Dermis blood vessel endothelial cell (primary cell): ENCODE results near the gene C11orf65. TPM values are rescaled to one million over a fixed set of nuclear protein-coding genes. Genes with fewer than 3 reads are reported as not detected.
"Not testable (repeated sequence)": the region's sequence is repeated elsewhere in the genome, so short reads cannot be mapped to it uniquely, and the experiment has no call there.

Experiments used
- DNase-seq: peaks from one replicate; pipeline ENCODE4 v3.0.0; 2010
- total RNA-seq: library from RNA; depleted of rRNA; stranded (reverse); fragments of >200 nt; gene quantifications from 2 replicates; pipeline ENCODE4 v1.2.3, GENCODE V29; 2014

Gene C11orf65
- total RNA-seq, 1 donor from 2014 or later: not detected

DNA sequence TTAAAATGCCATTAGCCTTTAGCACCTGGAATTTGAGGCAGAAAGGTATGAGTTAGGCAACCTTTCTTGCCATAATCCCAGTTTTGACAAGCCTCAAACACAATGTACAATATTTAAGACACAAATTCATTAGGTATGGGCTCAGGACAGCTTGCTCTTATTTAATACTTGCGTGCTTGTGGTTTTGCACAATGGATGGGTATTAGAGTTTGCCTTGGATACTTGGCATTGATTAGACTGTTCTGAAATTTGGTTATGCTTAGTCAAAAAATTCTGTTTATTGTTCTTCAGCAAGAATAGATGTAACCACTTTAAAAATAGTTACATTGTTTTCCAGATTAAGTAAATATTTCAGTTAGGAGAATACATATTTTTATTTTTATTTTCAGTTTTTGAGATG, 5.4 kb upstream of the C11orf65 start:
- no peak for DNase-seq

DNA sequence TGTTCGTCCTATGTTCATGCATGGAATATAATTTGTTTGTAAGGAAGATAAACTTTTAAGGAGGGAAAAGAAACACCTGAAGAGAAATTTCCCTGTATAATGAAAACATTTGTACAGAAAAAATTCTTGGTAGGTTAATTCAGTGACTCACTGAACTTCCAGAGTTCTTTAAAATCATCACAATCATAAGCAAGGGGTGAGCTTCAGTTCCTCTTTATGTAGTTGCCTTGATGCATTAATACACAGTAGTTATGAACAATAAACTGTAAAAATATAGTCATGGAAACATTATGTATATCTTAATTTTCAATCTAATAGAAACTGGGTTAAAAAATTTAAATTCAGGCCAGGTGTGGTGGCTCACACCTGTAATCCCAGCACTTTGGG, 1.1 kb upstream of the C11orf65 start:
- DNase-seq: no peak

DNA sequence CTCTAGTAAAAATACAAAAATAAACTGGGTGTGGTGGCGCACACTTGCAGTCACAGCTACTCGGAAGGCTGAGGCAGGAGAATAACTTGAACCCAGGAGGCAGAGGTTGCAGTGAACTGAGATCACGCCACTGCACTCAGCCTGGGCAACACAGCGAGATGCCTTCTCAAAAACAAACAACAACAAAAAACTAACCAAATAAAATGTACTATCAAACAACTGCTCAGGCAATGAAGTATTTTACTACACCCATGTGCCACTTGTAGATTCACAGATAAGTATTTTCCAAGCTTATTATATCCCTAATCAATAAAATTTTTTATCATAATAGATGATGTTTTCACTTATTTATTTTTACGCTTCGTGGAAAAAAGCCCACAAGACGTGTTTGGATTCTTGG, 924 bp downstream of the C11orf65 start:
- DNase-seq: no peak

DNA sequence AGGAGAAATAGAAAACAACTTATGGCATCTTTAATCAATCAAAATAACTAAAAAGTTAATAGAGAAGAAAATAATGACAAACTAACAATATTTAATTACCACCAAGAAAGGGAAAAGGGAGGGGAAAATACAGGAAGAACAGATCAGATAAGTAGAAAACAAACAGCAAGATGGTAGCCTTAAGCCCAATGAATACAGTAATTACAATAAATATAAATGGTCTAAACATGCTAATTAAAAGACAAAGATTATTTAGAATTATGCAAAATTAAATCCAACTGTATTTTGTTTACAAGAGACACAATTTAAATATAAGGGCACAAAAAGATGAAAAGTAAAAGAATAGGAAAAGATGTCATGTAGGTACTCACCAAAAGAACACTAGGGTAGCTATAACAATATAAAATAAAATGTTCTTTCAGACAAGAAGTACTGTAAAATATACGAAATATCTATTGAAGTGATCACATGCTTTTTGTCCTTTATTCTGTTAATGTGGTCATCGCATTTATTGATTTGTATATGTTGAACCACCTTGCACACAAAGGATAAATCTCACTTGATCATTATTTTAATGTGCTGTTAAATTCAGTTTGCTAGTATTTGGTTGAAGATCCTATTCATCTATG, 14.0 kb downstream of the C11orf65 start:
- DNase-seq: no peak

DNA sequence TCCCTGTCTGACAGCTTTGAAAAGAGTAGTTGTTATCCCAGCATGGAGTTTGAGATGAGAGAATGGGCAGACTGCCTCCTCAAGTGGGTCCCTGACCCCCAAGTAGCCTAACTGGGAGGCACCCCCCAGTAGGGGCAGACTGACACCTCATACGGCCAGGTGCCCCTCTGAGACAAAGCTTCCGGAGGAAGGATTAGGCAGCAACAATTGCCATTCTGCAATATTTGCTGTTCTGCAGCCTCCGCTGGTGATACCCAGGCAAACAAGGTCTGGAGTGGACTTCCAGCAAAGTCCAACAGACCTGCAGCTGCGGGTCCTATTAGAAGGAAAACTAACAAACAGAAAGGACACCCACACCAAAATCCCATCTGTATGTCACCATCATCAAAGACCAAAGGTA, 25.9 kb downstream of the C11orf65 start:
- not testable (repeated sequence) for DNase-seq

DNA sequence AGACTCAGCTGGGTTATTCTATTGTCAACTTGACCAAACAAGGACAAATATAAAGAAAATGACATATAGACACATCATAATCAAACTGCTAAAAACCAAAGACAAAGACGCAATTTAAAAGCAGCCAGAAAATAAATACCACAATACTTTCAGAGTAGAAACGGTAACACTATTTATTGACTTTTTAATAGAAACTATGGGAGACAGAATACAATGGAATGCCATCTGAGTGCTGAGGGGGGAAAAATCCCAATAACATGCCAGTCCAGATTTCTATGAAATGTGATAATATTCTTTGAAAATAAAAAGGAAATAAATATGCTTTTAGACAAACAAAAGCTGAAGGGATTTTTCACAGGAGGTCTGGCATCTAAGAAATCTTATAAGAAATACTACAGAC, 30.7 kb downstream of the C11orf65 start:
- no peak for DNase-seq

DNA sequence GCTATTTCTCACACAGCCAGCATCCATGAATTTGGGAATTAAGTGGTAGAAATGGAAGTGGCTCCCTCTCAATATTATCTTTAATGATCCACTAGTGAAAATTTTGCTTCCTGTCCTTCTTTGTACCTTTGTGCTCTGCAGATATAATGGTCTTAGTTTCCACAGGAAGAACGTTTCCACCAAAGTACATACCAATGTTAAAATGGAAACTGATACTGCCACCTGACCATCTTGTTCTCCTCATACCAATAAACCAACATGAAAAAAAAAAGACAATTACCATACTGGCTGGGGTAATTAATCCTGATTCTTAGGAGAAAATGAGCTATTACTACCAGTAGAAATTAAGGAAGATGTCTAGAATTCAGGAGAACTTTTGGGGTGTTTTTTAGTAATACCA, 32.3 kb downstream of the C11orf65 start:
- DNase-seq: no peak

DNA sequence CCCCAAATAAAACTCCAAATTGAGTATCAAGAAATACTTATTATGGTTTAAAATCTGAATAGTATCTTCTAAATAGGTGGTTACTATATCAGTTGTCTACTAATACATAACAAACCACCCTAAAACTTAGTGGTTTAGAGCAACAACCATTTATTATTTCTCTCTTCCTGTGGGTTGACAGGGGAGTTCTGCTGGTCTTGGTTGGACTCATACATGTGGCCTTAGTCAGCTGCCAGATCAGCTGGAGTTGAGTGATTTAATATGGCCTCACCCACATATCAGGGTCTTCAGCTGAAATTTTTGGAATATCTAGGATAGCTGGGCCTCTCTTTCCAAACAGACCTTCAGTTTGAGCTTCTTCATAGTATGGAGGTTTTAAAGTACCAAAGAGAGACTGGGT, 34.5 kb downstream of the C11orf65 start:
- DNase-seq: no peak

DNA sequence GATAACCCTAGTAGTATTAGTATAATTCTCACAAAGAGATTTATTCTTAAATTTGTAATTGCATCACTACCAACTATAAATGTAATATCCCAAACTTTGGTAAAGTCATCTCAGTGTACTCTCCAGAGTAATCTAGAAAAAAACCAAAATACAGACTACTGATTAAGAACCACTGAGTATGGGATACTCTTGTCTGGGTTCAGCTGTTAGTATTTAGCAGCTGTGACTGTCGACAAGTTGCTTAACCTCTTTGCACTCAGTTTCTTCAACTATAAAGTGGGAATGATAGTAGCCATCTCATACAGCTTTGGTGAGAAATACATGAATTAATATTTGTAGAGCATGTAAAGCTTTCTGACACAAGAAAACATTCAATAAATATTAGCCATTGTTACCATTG, 35.3 kb downstream of the C11orf65 start:
- no peak for DNase-seq

DNA sequence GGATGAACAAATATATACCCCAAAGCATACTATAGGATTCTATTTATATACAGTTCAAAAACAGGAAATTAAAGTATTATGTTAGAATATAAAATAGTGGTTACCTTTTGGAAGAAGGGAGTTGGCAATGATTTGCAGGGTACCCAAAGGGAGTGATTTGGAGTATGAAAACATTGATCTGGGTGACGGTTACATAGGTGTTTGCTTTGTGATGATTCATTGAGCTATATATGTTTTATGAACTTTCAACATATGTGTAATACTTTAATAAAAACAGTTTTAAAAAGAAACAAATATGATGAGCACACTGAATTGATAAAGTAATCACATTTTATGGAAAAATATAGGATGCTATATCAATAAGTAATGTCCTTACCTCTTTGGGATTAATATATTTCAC, 36.0 kb downstream of the C11orf65 start:
- DNase-seq: no peak

DNA sequence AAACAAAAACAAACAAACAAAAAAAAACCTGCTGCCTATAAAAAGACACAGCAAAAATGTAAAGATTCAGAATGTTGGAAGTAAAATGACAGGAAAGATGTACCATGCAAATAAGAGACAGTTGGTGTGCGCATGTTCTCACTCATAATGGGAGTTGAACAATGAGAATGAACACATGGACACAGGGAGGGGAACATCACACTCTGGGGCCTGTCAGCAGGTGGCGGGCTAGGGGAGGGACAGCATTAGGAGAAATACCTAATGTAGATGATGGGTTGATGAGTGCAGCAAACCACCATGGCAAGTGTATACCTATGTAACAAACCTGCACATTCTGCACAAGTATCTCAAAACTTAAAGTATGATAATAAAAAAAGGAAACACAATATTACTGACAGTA, 49.8 kb downstream of the C11orf65 start:
- peak; percentile 51 for DNase-seq

DNA sequence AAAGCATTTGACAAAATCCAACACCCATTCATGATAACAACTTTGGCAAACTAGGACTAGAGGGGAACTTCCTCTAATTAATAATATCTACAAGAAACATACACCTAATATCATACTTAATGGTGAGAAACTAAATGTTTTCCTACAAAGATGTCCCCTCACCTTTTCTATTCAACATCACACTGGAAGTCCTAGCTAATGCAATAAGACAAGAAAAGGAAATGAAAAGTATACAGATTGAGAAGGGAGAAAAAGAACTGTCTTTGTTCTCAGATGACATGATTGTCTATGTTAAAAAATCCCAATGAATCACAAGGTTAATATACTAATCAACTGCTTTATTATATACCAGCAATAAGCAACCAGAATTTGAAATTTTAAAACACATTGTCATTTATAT, 52.4 kb downstream of the C11orf65 start:
- no peak for DNase-seq

DNA sequence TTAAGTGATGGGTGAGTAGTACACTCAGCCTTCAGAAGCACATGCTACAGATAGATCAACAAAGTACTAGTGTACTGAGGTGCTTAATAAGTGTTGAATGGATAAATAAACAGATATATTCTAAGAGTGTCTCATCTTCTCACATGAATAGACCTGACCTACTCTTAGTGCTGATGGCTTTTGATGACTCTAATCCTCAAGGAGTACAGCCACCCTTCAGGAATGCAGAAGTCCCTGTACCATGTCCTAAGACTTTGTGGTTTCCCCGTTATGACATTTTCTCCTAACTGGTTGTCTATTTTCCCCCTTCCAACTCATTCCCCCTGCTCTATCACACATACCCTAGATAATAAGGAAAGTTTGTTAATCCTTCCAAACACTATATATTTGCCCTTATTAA, 61.6 kb downstream of the C11orf65 start:
- DNase-seq: no peak

DNA sequence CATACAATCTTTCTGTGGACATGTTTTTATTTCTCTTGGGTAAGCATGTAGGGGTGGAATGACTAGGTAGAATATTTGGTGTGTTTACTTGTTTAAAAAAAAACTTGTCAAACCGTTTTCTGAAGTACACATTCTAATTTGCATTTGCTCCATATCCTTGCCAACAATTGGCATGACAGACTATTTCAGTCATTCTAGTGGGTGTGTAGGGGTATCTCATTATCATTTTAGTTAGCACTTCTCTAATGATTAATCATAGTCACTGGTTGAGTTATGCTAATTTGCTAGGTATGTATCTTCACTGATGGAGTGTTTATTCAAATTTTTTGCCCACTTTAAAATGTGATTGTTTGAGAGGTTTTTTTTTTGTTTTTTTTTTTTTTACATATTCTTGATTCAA, 64.3 kb downstream of the C11orf65 start:
- DNase-seq: no peak

DNA sequence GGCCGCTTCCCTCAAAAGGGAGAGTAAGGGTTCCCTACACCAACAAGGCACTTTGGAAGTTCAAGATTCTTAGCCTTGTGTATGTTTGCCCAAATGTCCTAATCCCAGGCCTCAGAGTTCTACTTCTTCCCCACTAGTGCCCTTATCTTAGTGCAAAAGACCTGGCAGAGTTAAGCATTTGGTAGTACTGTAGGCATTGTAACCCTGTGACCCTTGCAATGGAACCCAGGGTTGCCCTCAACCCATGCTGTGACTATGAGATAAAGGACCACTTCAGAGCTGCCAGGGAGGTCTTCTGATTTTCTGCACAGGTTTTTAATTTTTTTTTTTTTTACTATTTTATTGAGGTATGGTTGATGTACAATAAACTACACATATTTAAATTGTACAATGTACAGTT, 65.1 kb downstream of the C11orf65 start:
- no peak for DNase-seq

DNA sequence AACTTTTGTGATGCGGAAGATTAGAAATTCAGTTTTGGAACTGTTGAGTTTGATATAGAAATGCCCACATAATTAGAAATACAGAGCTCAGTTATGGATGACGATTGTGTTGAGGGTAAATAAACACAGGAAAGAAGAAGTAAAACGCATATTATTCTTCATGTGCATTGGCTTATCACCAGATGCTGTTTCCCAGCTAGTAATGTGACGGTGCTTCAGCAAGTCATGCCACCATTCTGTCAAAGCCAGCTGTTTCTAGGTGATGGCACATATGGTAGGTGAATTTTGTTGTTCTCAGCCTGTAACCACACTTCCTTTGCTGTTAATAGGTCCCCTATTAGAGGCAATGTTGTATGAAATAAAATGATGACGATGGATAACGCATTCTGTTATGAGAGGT, 68.9 kb downstream of the C11orf65 start:
- no peak for DNase-seq

DNA sequence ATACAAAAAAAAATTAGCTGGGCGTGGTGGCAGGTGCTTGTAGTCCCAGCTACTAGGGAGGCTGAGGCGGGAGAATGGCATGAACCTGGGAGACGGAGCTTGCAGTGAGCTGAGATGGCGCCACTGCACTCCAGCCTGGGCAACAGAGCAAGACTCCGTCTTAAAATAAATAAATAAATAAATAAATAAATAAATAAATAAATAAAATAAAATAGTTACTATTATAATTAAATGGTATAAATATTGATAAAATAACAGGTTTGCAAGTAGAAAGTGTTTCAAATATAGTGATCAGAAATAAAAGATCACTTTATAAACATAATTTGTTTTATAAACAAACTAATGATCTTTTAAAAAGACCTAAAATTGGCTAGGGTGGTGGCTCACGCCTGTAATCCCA, 70.7 kb downstream of the C11orf65 start:
- not testable (repeated sequence) for DNase-seq

DNA sequence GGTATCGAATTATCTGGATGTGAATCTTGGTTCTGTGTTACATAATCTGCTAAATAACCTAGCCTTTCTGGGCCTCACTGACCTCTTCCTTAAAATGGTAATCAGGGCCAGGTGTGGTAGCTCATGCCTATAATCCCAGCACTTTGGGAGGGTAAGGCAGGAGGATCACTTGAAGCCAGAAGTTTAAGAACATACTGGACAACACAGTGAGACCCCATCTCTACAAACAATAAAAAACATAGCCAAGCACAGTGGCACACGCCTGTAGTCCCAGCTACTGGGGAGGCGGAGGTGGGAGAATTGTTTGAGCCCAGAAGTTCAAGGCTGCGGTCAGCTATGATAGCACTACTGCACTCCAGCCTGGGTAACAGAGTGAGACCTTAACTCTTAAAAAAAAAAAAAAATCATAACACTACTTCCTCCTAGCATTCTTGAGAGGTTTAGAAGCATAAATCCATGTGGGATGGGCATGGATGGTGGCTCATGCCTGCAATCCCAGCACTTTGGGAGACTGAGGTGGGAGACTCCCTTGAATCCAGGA, 72.5 kb downstream of the C11orf65 start:
- DNase-seq: no peak

DNA sequence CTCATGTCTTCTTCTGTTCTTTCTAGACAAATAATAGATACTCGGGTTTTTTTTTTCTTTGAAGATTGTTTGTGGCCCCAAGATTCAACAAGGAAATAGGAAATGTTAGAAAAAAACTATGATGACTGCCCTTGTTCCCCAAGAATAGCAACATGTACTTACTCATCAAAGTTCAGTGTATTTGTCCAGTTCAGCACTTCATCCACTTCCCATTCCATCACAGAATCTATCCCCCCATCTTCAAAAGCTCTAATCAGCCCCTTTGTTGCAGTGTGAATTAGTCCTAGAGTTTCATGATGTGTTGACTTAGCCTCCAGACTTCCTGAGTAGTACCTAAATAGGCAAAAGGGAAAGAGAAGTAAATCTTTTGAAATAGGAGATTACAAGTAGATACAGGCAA, 74.3 kb downstream of the C11orf65 start:
- DNase-seq: no peak

DNA sequence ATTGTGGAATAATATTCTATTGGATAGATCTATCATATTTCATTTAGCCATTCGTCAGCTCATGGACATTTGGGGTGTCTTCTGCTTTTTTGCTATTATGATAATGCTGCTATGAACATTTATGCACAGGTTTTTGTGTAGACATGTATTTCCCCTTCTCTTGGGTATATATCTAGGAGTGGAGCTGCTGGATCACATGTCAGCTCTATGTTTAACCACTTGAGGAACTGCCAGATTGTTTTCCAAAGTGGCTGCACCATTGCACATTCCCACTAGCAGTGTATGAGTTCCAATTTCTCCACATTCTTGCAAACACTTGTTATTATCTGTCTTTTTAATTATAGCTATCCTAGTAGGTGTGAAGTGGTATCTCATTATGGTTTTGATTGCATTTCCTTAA, 75.0 kb downstream of the C11orf65 start:
- DNase-seq: no peak

DNA sequence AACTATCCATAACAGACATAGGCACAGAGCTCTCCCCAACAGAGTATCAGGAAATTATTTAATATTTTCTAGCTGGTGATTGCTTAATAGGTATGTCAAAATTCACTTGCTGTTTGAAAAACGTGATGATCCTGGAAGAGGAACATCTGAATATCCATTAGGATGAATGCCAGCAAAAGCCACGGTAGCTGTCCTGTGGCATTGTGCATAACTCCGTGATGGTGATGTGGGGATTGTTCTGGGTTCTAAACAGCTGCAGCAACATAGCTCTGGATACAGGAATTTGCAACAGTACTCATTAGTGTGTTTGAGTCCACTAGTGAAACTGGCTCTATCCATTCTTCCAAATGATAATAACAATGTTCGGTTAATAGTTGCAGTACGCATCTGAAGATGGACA, 78.8 kb downstream of the C11orf65 start:
- no peak for DNase-seq

DNA sequence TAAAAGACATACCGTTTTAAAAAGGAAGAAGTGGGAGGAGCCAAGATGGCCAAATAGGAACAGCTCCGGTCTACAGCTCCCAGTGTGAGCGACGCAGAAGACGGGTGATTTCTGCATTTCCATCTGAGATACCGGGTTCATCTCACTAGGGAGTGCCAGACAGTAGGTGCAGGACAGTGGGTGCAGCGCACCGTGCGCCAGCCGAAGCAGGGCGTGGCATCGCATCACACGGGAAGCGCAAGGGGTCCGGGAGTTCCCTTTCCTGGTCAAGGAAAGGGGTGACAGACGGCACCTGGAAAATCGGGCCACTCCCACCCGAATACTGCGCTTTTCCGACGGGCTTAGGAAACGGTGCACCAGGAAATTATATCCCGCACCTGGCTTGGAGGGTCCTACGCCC, 93.8 kb downstream of the C11orf65 start:
- not testable (repeated sequence) for DNase-seq

DNA sequence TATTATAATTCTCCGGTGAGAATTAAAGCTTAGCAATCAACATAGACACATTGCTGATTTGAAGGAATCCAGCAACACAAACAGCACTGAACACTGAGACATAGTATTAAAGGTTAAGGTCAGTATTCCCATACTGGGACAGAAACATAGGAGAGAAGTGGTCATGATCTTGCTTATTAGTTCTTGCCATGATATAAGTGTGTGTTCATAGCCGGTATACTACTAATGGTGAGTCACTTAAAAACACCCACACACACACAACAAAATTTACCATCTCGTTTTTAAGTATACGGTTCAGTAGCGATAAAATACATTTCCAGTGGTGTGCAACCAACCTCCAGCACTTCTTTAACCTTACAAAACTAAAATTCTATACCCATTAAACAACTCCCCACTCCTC, 96.3 kb downstream of the C11orf65 start:
- no peak for DNase-seq

DNA sequence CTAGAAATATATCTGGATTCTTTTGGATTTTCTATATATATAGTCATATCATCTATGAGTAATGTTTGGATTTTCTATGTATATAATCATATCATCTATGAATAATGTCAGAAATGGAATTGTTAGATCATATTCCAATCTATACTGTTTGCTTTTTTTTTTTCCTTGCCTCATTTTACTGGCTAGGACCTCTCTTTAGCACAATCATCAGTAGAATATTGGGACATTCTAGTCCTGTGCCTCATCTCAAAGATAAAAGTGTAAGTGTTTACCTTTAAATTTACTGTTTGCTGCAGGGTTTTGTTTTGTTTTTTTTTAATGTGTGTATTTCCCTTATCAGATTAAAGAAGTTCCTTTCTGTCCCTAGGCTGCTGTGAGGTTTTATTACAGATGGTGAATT, 97.0 kb downstream of the C11orf65 start:
- DNase-seq: no peak

DNA sequence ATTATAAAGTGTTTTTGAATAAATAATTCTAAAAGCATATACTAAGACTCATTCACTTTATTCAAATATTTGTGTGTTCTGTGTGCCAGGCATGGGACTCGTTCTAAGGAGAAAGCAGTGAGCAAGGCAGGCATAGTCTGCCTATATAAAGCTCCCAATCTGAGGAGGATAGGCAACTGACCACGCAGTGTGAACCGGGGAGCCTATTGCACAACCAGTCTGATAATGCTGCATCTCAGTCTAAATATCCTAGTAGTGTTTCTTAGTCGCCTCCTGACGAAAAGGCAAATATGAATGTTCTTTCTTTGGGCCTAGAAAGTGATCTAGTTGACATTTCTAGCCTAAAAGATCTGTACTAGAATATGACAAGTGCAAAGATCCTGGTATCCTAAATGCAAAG, 98.3 kb downstream of the C11orf65 start:
- no peak for DNase-seq
